Hindlimb muscle (tissue), 1 donor: ENCODE data around the gene TAAR8. TPM values are rescaled to one million over a fixed set of nuclear protein-coding genes. Genes with fewer than 3 reads are reported as not detected.
A peak's percentile ranks its signal among the peaks of the same experiment; 100 is the strongest.
"Not testable (repeated sequence)": the region's sequence is repeated elsewhere in the genome, so short reads cannot be mapped to it uniquely, and the experiment has no call there.

Source experiments
- DNase-seq: peaks from one replicate; pipeline ENCODE4 v3.0.0-alpha.2; 2013
- polyA plus RNA-seq: library from polyadenylated mRNA; unstranded; fragments of 120-200 nt; gene quantifications from one replicate; pipeline ENCODE4 v1.2.1, GENCODE V29; 2013; ENCODE audit not compliant: insufficient read length

TAAR8 gene
- not detected for polyA plus RNA-seq

- no peak for DNase-seq
Measured at GRCh38 chr6:132552372-132552771, at the start of gene TAAR8. TAAR8 (plus strand) TSS chr6:132552672; CDS start chr6:132552693, 21 bp downstream.

GRCh38 chr6:132504757-132505156, 47.7 kb upstream of the TAAR8 start:
- no peak for DNase-seq

GRCh38 chr6:132505158-132505557, 47.3 kb upstream of the TAAR8 start:
- DNase-seq, result no peak

GRCh38 chr6:132506461-132506860, 46.0 kb upstream of the TAAR8 start:
- no peak for DNase-seq

- no peak for DNase-seq
Measured at GRCh38 chr6:132506869-132507808, 45.3 kb upstream of the TAAR8 start.

- DNase-seq, result no peak
Measured at GRCh38 chr6:132511210-132511830, 41.2 kb upstream of the TAAR8 start.

GRCh38 chr6:132511831-132512220, 40.6 kb upstream of the TAAR8 start:
- DNase-seq, result no peak

GRCh38 chr6:132512342-132512637, 40.2 kb upstream of the TAAR8 start:
- no peak for DNase-seq

GRCh38 chr6:132512638-132513632, 39.5 kb upstream of the TAAR8 start, which contains the start of gene STX7:
STX7 (minus strand) TSS chr6:132513116; CDS start chr6:132503530, 9,586 bp downstream.
- DNase-seq, result peak; percentile 90

- no peak for DNase-seq
Measured at GRCh38 chr6:132513831-132514545, 38.5 kb upstream of the TAAR8 start.

GRCh38 chr6:132515386-132515785, 37.1 kb upstream of the TAAR8 start:
- no peak for DNase-seq

- DNase-seq, result no peak
Measured at GRCh38 chr6:132520953-132521352, 31.5 kb upstream of the TAAR8 start.

GRCh38 chr6:132524646-132525045, 27.8 kb upstream of the TAAR8 start:
- no peak for DNase-seq

GRCh38 chr6:132525866-132526265, 26.6 kb upstream of the TAAR8 start:
- DNase-seq, result no peak

- no peak for DNase-seq
Measured at GRCh38 chr6:132526461-132526860, 26.0 kb upstream of the TAAR8 start.

GRCh38 chr6:132527791-132528190, 24.7 kb upstream of the TAAR8 start:
- no peak for DNase-seq

GRCh38 chr6:132530293-132530974, 22.0 kb upstream of the TAAR8 start:
- DNase-seq, result peak; percentile 58

GRCh38 chr6:132534546-132534945, 17.9 kb upstream of the TAAR8 start:
- not testable (repeated sequence) for DNase-seq

GRCh38 chr6:132537145-132537544, 15.3 kb upstream of the TAAR8 start:
- DNase-seq, result no peak

GRCh38 chr6:132537977-132538376, 14.5 kb upstream of the TAAR8 start, which contains the start of gene TAAR9:
TAAR9 (plus strand) TSS chr6:132538277; CDS start chr6:132538290, 13 bp downstream.
- no peak for DNase-seq

GRCh38 chr6:132544826-132545225, 7.6 kb upstream of the TAAR8 start:
- DNase-seq, result no peak
